CD8-positive, alpha-beta memory T cell (primary cell): ENCODE measurements around the gene PRSS21. TPM values are rescaled to one million over a fixed set of nuclear protein-coding genes. Genes with fewer than 3 reads are reported as not detected.

Source experiments
- CTCF ChIA-PET: fragments of 350-600 bp; sonication (Branson Sonifier 250); formaldehyde crosslinking; loops from one replicate; lab custom pipeline; 2021; ENCODE audit warnings: antibody characterized with exemption; lab: Charles Lee
- POLR2A ChIA-PET: fragments of 350-600 bp; sonication (Branson Sonifier 250); formaldehyde crosslinking; loops from one replicate; lab custom pipeline; 2021; ENCODE audit warnings: antibody characterized with exemption; lab: Charles Lee
- DNase-seq, 5 donors: peaks; one replicate each; pipeline versions ENCODE4 v3.0.0 to v3.0.0-alpha.2; 2020 to 2022; ENCODE audit warnings: mixed read lengths in 1 of 5
- H3K27ac ChIP-seq: one replicate; pipeline ENCODE4 v1.7.0; 2013; ENCODE audit warnings: low read depth, mild to moderate bottlenecking, low read length, moderate library complexity
- H3K27me3 ChIP-seq: 2 replicates; pipeline ENCODE4 v1.7.0; 2013; ENCODE audit warnings: low read length, mild to moderate bottlenecking; ENCODE audit not compliant: insufficient read depth, poor library complexity, severe bottlenecking
- H3K36me3 ChIP-seq: 2 replicates; pipeline ENCODE4 v1.7.0; 2013; ENCODE audit warnings: mild to moderate bottlenecking, low read length, moderate library complexity; ENCODE audit not compliant: insufficient read depth
- H3K4me1 ChIP-seq: 2 replicates; pipeline ENCODE4 v1.7.0; 2013; ENCODE audit warnings: mild to moderate bottlenecking, low read length, moderate library complexity; ENCODE audit not compliant: insufficient read depth
- H3K4me3 ChIP-seq: 2 replicates; pipeline ENCODE4 v1.7.0; 2013; ENCODE audit warnings: mild to moderate bottlenecking, low read length
- H3K9me3 ChIP-seq: 2 replicates; pipeline ENCODE4 v1.7.0; 2013; ENCODE audit warnings: mild to moderate bottlenecking, low read length
- H3K27ac Mint-ChIP-seq, 8 donors: one replicate each; pipeline ENCODE4 v1.8.0; 2020 to 2021; ENCODE audit warnings: mixed read lengths in 8 of 8, mild to moderate bottlenecking in 6 of 8, inconsistent platforms in 3 of 8, moderate library complexity in 3 of 8
- H3K27me3 Mint-ChIP-seq, 2 donors: one replicate each; pipeline ENCODE4 v1.8.0; 2020 to 2021; ENCODE audit warnings: mixed read lengths in 2 of 2, mild to moderate bottlenecking in 1 of 2, moderate library complexity in 1 of 2
- H3K36me3 Mint-ChIP-seq, 3 donors: one replicate each; pipeline ENCODE4 v1.8.0; 2020 to 2021; ENCODE audit warnings: mixed read lengths in 3 of 3, inconsistent platforms in 1 of 3, mild to moderate bottlenecking in 1 of 3
- H3K4me1 Mint-ChIP-seq, 3 donors: one replicate each; pipeline ENCODE4 v1.8.0; 2020 to 2021; ENCODE audit warnings: mixed read lengths in 3 of 3, inconsistent platforms in 1 of 3, mild to moderate bottlenecking in 1 of 3
- H3K4me3 Mint-ChIP-seq, 7 donors: one replicate each; pipeline ENCODE4 v1.8.0; 2020 to 2021; ENCODE audit warnings: mixed read lengths in 7 of 7, mild to moderate bottlenecking in 6 of 7, moderate library complexity in 4 of 7, inconsistent platforms in 2 of 7
- H3K9me3 Mint-ChIP-seq, 5 donors: one replicate each; pipeline ENCODE4 v1.8.0; 2020 to 2022; ENCODE audit warnings: mixed read lengths in 5 of 5, mild to moderate bottlenecking in 3 of 5, moderate library complexity in 2 of 5, inconsistent platforms in 1 of 5
- polyA plus RNA-seq: library from polyadenylated mRNA; unstranded; fragments of 300-500 nt; fragmentation: Illumina TruSeq; gene quantifications from one replicate; pipeline ENCODE4 v1.2.3, GENCODE V29; 2021
- total RNA-seq, 2 experiments: library from RNA; stranded (reverse); gene quantifications; one replicate each; pipeline ENCODE4 v1.2.3, GENCODE V29; 2021

The PRSS21 gene
- total and polyA plus RNA-seq, 3 experiments from 2014 or later: 8.8 to 13.6 (median 9.2) TPM

DNA sequence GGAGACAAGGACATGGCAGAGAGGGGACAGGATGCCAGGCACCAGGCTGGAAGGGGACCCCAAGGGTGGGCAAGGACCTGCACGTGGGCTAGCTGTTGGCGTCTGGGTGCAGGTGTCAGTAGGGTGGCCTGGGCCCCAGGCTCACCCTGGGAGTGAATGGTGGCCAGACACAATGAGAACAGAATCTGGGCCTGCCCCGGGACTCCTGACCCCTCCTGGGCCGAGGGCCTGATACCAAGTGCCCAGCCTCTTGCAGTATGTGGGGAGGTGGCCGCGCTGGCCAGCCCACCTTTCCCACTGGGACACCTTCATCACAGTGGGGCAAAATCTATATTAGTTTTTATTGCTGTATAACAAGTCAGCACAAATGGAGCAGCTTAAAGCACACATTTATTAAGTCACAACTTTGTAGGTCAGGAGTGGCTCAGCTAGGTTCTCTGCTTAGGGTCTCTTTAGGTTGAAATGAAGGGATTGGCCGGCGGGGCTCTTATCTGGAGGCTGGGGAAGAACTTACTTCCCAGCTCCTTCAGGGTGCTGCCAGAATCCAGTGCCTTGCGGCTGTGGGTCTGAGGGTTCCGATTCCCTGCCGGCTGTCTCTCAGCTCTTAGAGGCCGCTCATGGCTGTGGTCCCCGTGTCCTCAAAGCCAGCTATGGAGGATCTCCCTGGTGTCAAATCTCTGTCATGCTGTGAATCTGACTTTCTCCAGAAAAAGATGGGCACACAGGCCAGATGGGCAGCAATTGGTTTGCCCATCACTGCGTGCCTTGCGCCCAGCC is 33.3 kb upstream of the PRSS21 start:
- peak in 1 of 5 donors; percentile 26 for DNase-seq
- Histone ChIP-seq H3K4me1 (peaks cover 20% of the 10 kb centered on the region), H3K36me3 (no peaks in the 10 kb centered on the region), H3K4me3 (no peak overlapping the region), H3K27me3 (no peaks in the 10 kb centered on the region), H3K9me3 (no peaks in the 10 kb centered on the region), H3K27ac (no peak overlapping the region)
- ChIA-PET CTCF (interaction anchor here (1.0 kb wide), 1 partner anchor 85 kb away, joined by 6 read pairs; no protein-coding TSS in a partner anchor), POLR2A (no interaction called here)
- Mint-ChIP-seq H3K27ac (peak overlapping the region in 1 of 8 donors; percentile 30), H3K27me3 (peaks cover 0 to 2% of the 10 kb centered on the region in 2 donors), H3K4me1 (peaks cover 2 to 35% (median 6%) of the 10 kb centered on the region in 3 donors), H3K4me3 (peak overlapping the region in 6 of 7 donors; percentile 19 to 78 (median 52)), H3K36me3 (no peaks in the 10 kb centered on the region), H3K9me3 (no peaks in the 10 kb centered on the region)

DNA sequence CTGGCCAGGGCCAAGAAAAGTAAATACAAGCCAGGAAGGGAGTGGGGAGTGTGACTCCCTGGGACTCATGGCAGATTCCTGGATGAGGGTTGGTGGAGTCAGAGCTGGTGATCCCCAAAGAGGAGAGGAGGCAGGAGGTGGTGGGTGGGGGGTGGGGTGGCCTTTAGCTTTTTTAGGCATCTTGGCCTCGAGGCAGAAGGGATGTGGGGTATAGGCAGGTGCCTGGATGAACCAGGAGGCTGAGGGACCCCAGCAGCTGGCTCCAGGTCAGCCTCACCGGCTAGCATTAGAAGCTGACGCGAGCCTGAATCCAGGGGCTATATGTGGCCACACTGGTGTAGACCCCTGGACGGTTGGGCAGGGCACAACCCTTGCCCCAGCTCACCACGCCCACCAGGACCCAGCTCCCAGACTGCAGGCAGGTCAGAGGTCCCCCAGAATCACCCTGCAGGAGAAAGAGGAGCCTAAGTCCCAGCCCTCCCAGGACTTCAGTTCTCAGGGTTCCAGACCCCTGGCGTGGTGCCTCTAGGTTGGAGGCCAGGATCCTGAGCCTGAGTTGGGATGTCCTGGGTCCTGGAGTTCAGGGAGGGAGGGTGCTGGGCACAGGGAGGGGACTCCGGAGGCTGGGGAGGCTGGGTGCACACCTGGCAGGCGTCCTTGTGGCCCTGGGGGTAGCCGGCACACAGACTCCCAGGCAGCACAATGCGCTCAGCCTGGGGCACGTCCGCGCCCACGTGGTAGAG is 32.5 kb upstream of the PRSS21 start:
- H3K27me3 ChIP-seq: no peaks in the 10 kb centered on the region
- ChIA-PET POLR2A (no interaction called here), CTCF (interaction anchor here (1.0 to 1.1 kb wide), 3 partner anchors 12 to 84 kb away, joined by 3 to 6 read pairs (median 4); no protein-coding TSS in a partner anchor)
- H3K4me3 ChIP-seq: peak overlapping the region; percentile 53
- H3K4me3 Mint-ChIP-seq: peak overlapping the region; percentile 79 to 96 (median 84)
- peaks cover 2 to 5% of the 10 kb centered on the region in 2 donors for H3K27me3 Mint-ChIP-seq
- H3K9me3 ChIP-seq: no peaks in the 10 kb centered on the region
- no peaks in the 10 kb centered on the region for H3K9me3 Mint-ChIP-seq
- H3K4me1 Mint-ChIP-seq: peaks cover 0 to 28% (median 5%) of the 10 kb centered on the region in 3 donors
- H3K36me3 ChIP-seq: no peaks in the 10 kb centered on the region
- peak overlapping the region in 5 of 8 donors; percentile 11 to 77 (median 71) for H3K27ac Mint-ChIP-seq
- H3K27ac ChIP-seq: no peak overlapping the region
- H3K36me3 Mint-ChIP-seq: no peaks in the 10 kb centered on the region
- DNase-seq: peak in 1 of 5 donors; percentile 39
- peaks cover 12% of the 10 kb centered on the region for H3K4me1 ChIP-seq

- peak; percentile 6 to 61 (median 33) for DNase-seq
- peaks cover 8 to 9% of the 10 kb centered on the region in 2 donors for H3K27me3 Mint-ChIP-seq
- Histone ChIP-seq H3K9me3 (no peaks in the 10 kb centered on the region), H3K27me3 (no peaks in the 10 kb centered on the region), H3K4me3 (peak overlapping the region; percentile 53), H3K4me1 (peaks cover 12% of the 10 kb centered on the region), H3K27ac (no peak overlapping the region), H3K36me3 (no peaks in the 10 kb centered on the region)
- H3K4me3 Mint-ChIP-seq: peak overlapping the region; percentile 79 to 96 (median 84)
- H3K9me3 Mint-ChIP-seq: no peaks in the 10 kb centered on the region
- CTCF ChIA-PET: interaction anchor here (1.0 to 1.1 kb wide), 2 partner anchors 11 to 53 kb away, joined by 3 to 4 read pairs; no protein-coding TSS in a partner anchor
- peak overlapping the region in 6 of 8 donors; percentile 11 to 77 (median 64) for H3K27ac Mint-ChIP-seq
- no peaks in the 10 kb centered on the region for H3K36me3 Mint-ChIP-seq
- POLR2A ChIA-PET: interaction anchor here (0.6 kb wide), 1 partner anchor 13 kb away, joined by 4 read pairs; no protein-coding TSS in a partner anchor
- peaks cover 0 to 21% (median 5%) of the 10 kb centered on the region in 3 donors for H3K4me1 Mint-ChIP-seq
These were observed 31.7 kb upstream of the PRSS21 start for GRCh38 chr16:2785101-2785991.

DNA sequence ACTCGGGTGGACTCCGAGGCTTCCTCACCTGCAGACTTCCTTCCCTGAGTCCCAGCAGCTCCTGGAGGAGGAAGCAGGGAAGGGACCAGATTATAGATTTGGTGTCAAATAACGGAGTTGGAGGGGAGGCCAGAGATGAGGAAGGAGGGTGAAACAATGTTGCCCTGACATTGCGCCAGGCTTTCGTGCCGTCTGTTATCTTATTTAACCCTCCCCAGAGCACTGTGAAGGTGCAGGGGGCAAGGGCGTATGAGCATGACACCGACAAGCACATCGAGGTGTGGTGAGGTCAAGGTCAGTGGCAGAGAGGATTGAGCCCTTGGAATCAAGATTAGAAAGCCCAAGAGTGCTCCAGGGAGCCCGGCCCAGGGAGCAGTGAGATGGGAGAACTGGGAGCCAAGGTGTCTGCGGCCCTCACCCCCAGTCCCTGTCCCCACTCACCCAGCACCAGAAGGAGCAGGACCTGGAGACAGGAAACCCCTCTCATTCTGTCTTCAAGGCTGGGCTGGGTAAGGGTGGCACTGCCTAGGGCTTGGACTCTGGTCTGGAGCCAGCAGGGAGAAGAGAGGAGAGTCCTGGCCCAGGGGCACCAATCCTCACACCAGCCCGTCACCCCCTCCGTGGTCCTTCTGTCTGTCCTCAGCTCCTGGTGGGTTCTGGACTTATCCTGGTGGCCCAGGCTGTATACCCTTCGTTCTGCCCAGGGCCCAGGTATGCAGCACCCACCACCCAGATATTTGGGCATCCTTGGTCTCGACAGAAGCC is 30.8 kb upstream of the PRSS21 start:
- Mint-ChIP-seq H3K27me3 (peaks cover 10 to 17% of the 10 kb centered on the region in 2 donors), H3K4me3 (peak overlapping the region in 6 of 7 donors; percentile 23 to 72 (median 54)), H3K4me1 (peaks cover 0 to 21% (median 5%) of the 10 kb centered on the region in 3 donors), H3K9me3 (no peaks in the 10 kb centered on the region), H3K27ac (no peak overlapping the region), H3K36me3 (no peaks in the 10 kb centered on the region)
- Histone ChIP-seq H3K4me1 (peaks cover 12% of the 10 kb centered on the region), H3K27me3 (no peaks in the 10 kb centered on the region), H3K27ac (no peak overlapping the region), H3K4me3 (peak overlapping the region; percentile 53), H3K36me3 (no peaks in the 10 kb centered on the region), H3K9me3 (no peaks in the 10 kb centered on the region)
- POLR2A ChIA-PET: interaction anchor here (0.6 kb wide), 1 partner anchor 14 kb away, joined by 4 read pairs; no protein-coding TSS in a partner anchor
- CTCF ChIA-PET: no interaction called here
- peak in 1 of 5 donors; percentile 32 for DNase-seq

GRCh38 chr16:2786826-2787151 is 30.2 kb upstream of the PRSS21 start:
- no peak overlapping the region for H3K27ac ChIP-seq
- H3K36me3 ChIP-seq: no peaks in the 10 kb centered on the region
- no peaks in the 10 kb centered on the region for H3K9me3 ChIP-seq
- H3K4me3 ChIP-seq: no peak overlapping the region
- Mint-ChIP-seq H3K27me3 (peaks cover 13 to 21% of the 10 kb centered on the region in 2 donors), H3K9me3 (no peaks in the 10 kb centered on the region), H3K4me3 (peak overlapping the region in 1 of 7 donors; percentile 51), H3K4me1 (peaks cover 0 to 21% (median 5%) of the 10 kb centered on the region in 3 donors), H3K36me3 (no peaks in the 10 kb centered on the region), H3K27ac (no peak overlapping the region)
- CTCF ChIA-PET: no interaction called here
- no peak for DNase-seq
- POLR2A ChIA-PET: no interaction called here
- peaks cover 12% of the 10 kb centered on the region for H3K4me1 ChIP-seq
- H3K27me3 ChIP-seq: no peaks in the 10 kb centered on the region

DNA sequence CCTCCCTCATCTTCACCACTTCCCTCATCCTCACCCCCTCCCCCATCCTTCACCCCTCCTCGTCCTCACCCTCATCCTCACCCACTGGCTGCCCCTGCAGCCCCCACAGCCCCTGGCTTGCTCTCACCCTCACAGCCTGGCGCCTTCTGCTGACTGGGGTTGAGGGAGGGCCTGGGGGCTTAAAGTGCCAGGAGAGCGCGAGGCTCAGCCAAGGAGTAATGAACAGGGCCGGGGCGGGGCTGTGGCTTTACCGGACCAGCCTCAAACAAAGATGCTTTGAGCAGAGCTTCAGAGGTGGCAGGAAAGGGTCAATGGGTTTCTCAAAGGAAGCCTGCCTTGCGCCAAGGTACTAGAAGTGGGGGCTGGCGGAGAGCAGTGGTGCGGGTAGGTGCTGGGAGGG is 29.6 kb upstream of the PRSS21 start, which contains the start of gene PRSS33:
TSS of gene PRSS33 (minus strand) at position 155 of the 400 bp plus-strand sequence. CDS start 1,013 bp downstream, outside the sequence.
- Mint-ChIP-seq H3K36me3 (no peaks in the 10 kb centered on the region), H3K27ac (peak within 1 kb of the TSS in 1 of 8 donors; percentile 54), H3K9me3 (no peaks in the 10 kb centered on the region), H3K4me3 (peak within 1 kb of the TSS in 4 of 7 donors; percentile 45 to 57 (median 50)), H3K27me3 (peaks cover 15 to 25% of the 10 kb centered on the region in 2 donors), H3K4me1 (peaks cover 0 to 21% (median 5%) of the 10 kb centered on the region in 3 donors)
- ChIA-PET POLR2A (no interaction called here), CTCF (no interaction called here)
- peak in 1 of 5 donors; percentile 39 for DNase-seq
- no peak within 1 kb of the TSS for H3K4me3 ChIP-seq
- H3K9me3 ChIP-seq: no peaks in the 10 kb centered on the region
- no peaks in the 10 kb centered on the region for H3K36me3 ChIP-seq
- no peak within 1 kb of the TSS for H3K27ac ChIP-seq
- peaks cover 12% of the 10 kb centered on the region for H3K4me1 ChIP-seq
- no peaks in the 10 kb centered on the region for H3K27me3 ChIP-seq

DNA sequence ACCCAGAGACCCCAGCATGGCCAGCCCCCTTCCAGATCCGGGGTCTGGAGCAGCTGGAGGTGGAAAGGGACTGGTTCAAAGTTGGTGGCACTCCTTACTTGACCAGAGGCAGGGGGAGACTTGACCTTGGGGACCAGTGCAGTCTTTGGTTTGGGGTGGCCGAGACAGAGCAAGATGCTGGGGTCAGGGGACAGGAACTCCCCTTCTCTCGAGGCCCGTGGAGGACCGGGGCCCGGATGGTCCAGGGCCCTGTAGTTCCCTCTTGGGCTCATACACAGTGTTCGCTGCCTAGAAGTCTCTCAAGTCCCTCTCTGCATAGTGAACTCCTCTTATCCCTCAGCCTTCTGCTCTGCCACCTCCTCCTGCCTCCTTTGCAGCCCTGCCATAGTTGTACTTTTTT is 29.1 kb upstream of the PRSS21 start:
- Mint-ChIP-seq H3K27me3 (peaks cover 15 to 28% of the 10 kb centered on the region in 2 donors), H3K4me1 (peaks cover 0 to 21% (median 5%) of the 10 kb centered on the region in 3 donors), H3K36me3 (no peaks in the 10 kb centered on the region), H3K27ac (no peak overlapping the region), H3K9me3 (no peaks in the 10 kb centered on the region), H3K4me3 (no peak overlapping the region)
- Histone ChIP-seq H3K9me3 (no peaks in the 10 kb centered on the region), H3K27ac (no peak overlapping the region), H3K27me3 (no peaks in the 10 kb centered on the region), H3K36me3 (no peaks in the 10 kb centered on the region), H3K4me1 (peaks cover 12% of the 10 kb centered on the region), H3K4me3 (no peak overlapping the region)
- POLR2A ChIA-PET: no interaction called here
- CTCF ChIA-PET: no interaction called here
- peak in 1 of 5 donors; percentile 17 for DNase-seq
